ENCODE measurements around the gene HKDC1.

GRCh38 chr10:69279110-69279509 lies 59.0 kb downstream of the HKDC1 start:
- TF ChIP-seq CTCF (IDR thresholded peaks at IDR 0.05) (no peak), EZH2 (IDR thresholded peaks at IDR 0.05; ENCODE audit: borderline replicate concordance, insufficient read depth, low read depth, low read length, poor library complexity, severe bottlenecking) (no peak)
